GM10847 (cell line): Measurements from ENCODE around the gene CPT1C.

ENCODE experiments used
- POLR2A ChIP-seq: IDR thresholded peaks from 2 replicates; pipeline ENCODE4 v1.6.1; 2011; ENCODE audit not compliant: insufficient read length; ENCODE audit errors: extremely low read depth

Gene CPT1C

GRCh38 chr19:49684983-49685553 lies 5.8 kb upstream of the CPT1C start:
- TF ChIP-seq POLR2A = no peak

- no peak for TF ChIP-seq POLR2A
Observed at GRCh38 chr19:49685845-49686332, 5.0 kb upstream of the CPT1C start.

- TF ChIP-seq POLR2A = no peak
Observed at GRCh38 chr19:49686503-49687088, 4.3 kb upstream of the CPT1C start.

GRCh38 chr19:49687150-49687549 lies 3.8 kb upstream of the CPT1C start:
- no peak for TF ChIP-seq POLR2A

GRCh38 chr19:49687566-49688316 lies 3.2 kb upstream of the CPT1C start:
- no peak for TF ChIP-seq POLR2A

- no peak for TF ChIP-seq POLR2A
Observed at GRCh38 chr19:49688531-49689132, 2.3 kb upstream of the CPT1C start.

GRCh38 chr19:49689133-49690078 lies 1.5 kb upstream of the CPT1C start, which contains the start of gene ADM5:
Gene ADM5, plus strand, starts transcription at chr19:49689594. Its CDS starts 244 bp downstream, at chr19:49689838.
- TF ChIP-seq POLR2A = no peak

GRCh38 chr19:49690079-49690655 lies 749 bp upstream of the CPT1C start:
- no peak for TF ChIP-seq POLR2A

GRCh38 chr19:49691243-49692146 lies 579 bp downstream of the CPT1C start:
- TF ChIP-seq POLR2A = no peak

- no peak for TF ChIP-seq POLR2A
Observed at GRCh38 chr19:49692147-49692506, 1.2 kb downstream of the CPT1C start.

- TF ChIP-seq POLR2A = no peak
Observed at GRCh38 chr19:49696115-49696514, 5.2 kb downstream of the CPT1C start.

- TF ChIP-seq POLR2A = no peak
Observed at GRCh38 chr19:49696865-49697264, 5.9 kb downstream of the CPT1C start.

- no peak for TF ChIP-seq POLR2A
Observed at GRCh38 chr19:49699364-49699763, 8.4 kb downstream of the CPT1C start.

GRCh38 chr19:49700563-49700962 lies 9.6 kb downstream of the CPT1C start:
- no peak for TF ChIP-seq POLR2A

GRCh38 chr19:49701271-49701786 lies 10.4 kb downstream of the CPT1C start:
- no peak for TF ChIP-seq POLR2A
